ENCODE measurements around the gene DNM2. TPM values are rescaled to one million over a fixed set of nuclear protein-coding genes. Genes with fewer than 3 reads are reported as not detected.

Gene DNM2
- total and polyA plus RNA-seq, 9 of the 15 experiments (the other 6 are each of a cell fraction or from before 2014, with no cell fraction given): 2.2 to 161 (median 72.6) TPM

DNA sequence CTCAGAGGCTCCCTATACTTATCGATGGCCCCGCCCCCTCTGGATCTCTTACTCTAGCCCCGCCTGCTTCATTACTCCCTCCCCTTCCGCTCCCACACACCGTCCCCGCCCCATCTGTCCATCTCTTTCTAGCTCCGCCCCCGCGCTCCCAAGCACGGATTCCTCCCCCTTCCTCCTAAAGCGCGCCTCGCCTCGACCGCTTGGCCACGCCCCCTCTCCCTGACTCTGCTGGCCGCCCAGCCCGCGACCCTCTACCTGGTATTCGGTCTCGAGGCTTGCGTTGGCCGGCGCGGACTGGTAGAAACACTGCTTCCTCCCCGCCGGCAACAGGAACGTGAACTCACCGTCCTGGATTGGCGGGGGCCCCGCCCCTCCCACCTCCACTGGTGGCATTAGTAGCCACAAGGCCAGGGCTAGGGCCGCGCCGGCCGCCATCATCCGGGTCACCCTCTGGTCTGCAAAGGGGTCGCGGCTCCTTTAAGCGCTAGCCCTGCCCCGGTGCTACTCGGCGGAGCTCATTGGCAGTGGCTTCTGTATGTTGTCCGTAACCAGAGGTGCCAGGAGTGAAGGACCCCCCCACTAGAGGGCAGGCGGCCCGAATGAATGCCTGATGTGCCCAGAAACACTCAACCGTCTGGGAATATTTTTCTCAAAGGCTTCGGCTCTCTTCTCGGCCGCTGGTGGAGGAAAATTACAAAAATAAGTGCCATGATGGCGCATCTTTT, 118.0 kb downstream of the DNM2 start, which contains the start of gene TMED1 (continued):
- TF ChIP-seq, protein P1, sequence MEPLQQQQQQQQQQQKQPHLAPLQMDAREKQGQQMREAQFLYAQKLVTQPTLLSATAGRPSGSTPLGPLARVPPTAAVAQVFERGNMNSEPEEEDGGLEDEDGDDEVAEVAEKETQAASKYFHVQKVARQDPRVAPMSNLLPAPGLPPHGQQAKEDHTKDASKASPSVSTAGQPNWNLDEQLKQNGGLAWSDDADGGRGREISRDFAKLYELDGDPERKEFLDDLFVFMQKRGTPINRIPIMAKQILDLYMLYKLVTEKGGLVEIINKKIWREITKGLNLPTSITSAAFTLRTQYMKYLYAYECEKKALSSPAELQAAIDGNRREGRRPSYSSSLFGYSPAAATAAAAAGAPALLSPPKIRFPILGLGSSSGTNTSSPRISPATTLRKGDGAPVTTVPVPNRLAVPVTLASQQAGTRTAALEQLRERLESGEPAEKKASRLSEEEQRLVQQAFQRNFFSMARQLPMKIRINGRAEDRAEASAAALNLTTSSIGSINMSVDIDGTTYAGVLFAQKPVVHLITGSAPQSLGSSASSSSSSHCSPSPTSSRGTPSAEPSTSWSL (CRISPR knock-in tag; IDR thresholded peaks at IDR 0.05; ENCODE audit: borderline replicate concordance): no peak
- TF ChIP-seq NEUROD1 (IDR thresholded peaks at IDR 0.05; ENCODE audit: borderline replicate concordance, low read depth, low read length, partially characterized antibody) (peak; percentile 68), DNMT1 (IDR thresholded peaks at IDR 0.05) (no peak), CBFA2T2 (conservative IDR thresholded peaks at IDR 0.05) (no peak), ZNF354B (CRISPR knock-in tag; IDR thresholded peaks at IDR 0.05) (no peak), TAL1 (IDR thresholded peaks at IDR 0.05) (0 out of 2 replicates have a peak, but pooled peaks have one; percentile 25), NFE2L1 (tag; IDR thresholded peaks at IDR 0.05; ENCODE audit: borderline replicate concordance, low read depth) (no peak), SMARCC2 (IDR thresholded peaks at IDR 0.05; ENCODE audit: low read depth) (no peak), CBFB (CRISPR knock-in tag; IDR thresholded peaks at IDR 0.05) (no peak)
- TF ChIP-seq, protein P2, sequence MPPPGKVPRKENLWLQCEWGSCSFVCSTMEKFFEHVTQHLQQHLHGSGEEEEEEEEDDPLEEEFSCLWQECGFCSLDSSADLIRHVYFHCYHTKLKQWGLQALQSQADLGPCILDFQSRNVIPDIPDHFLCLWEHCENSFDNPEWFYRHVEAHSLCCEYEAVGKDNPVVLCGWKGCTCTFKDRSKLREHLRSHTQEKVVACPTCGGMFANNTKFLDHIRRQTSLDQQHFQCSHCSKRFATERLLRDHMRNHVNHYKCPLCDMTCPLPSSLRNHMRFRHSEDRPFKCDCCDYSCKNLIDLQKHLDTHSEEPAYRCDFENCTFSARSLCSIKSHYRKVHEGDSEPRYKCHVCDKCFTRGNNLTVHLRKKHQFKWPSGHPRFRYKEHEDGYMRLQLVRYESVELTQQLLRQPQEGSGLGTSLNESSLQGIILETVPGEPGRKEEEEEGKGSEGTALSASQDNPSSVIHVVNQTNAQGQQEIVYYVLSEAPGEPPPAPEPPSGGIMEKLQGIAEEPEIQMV (tag; conservative IDR thresholded peaks at IDR 0.05; ENCODE audit: low read depth): no peak
- TF ChIP-seq, protein P3, sequence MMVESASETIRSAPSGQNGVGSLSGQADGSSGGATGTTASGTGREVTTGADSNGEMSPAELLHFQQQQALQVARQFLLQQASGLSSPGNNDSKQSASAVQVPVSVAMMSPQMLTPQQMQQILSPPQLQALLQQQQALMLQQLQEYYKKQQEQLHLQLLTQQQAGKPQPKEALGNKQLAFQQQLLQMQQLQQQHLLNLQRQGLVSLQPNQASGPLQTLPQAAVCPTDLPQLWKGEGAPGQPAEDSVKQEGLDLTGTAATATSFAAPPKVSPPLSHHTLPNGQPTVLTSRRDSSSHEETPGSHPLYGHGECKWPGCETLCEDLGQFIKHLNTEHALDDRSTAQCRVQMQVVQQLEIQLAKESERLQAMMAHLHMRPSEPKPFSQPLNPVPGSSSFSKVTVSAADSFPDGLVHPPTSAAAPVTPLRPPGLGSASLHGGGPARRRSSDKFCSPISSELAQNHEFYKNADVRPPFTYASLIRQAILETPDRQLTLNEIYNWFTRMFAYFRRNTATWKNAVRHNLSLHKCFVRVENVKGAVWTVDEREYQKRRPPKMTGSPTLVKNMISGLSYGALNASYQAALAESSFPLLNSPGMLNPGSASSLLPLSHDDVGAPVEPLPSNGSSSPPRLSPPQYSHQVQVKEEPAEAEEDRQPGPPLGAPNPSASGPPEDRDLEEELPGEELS (CRISPR knock-in tag; IDR thresholded peaks at IDR 0.05; ENCODE audit: borderline replicate concordance): no peak; the same call in 1 of the 2 replicates
- TF ChIP-seq, protein P4, sequence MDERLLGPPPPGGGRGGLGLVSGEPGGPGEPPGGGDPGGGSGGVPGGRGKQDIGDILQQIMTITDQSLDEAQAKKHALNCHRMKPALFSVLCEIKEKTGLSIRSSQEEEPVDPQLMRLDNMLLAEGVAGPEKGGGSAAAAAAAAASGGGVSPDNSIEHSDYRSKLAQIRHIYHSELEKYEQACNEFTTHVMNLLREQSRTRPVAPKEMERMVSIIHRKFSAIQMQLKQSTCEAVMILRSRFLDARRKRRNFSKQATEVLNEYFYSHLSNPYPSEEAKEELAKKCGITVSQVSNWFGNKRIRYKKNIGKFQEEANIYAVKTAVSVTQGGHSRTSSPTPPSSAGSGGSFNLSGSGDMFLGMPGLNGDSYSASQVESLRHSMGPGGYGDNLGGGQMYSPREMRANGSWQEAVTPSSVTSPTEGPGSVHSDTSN (CRISPR knock-in tag; IDR thresholded peaks at IDR 0.05; ENCODE audit: low read depth): no peak
- TF ChIP-seq, protein P4 (tag; conservative IDR thresholded peaks at IDR 0.05; ENCODE audit: low read depth): peak; percentile 72
- TF ChIP-seq, protein P5, sequence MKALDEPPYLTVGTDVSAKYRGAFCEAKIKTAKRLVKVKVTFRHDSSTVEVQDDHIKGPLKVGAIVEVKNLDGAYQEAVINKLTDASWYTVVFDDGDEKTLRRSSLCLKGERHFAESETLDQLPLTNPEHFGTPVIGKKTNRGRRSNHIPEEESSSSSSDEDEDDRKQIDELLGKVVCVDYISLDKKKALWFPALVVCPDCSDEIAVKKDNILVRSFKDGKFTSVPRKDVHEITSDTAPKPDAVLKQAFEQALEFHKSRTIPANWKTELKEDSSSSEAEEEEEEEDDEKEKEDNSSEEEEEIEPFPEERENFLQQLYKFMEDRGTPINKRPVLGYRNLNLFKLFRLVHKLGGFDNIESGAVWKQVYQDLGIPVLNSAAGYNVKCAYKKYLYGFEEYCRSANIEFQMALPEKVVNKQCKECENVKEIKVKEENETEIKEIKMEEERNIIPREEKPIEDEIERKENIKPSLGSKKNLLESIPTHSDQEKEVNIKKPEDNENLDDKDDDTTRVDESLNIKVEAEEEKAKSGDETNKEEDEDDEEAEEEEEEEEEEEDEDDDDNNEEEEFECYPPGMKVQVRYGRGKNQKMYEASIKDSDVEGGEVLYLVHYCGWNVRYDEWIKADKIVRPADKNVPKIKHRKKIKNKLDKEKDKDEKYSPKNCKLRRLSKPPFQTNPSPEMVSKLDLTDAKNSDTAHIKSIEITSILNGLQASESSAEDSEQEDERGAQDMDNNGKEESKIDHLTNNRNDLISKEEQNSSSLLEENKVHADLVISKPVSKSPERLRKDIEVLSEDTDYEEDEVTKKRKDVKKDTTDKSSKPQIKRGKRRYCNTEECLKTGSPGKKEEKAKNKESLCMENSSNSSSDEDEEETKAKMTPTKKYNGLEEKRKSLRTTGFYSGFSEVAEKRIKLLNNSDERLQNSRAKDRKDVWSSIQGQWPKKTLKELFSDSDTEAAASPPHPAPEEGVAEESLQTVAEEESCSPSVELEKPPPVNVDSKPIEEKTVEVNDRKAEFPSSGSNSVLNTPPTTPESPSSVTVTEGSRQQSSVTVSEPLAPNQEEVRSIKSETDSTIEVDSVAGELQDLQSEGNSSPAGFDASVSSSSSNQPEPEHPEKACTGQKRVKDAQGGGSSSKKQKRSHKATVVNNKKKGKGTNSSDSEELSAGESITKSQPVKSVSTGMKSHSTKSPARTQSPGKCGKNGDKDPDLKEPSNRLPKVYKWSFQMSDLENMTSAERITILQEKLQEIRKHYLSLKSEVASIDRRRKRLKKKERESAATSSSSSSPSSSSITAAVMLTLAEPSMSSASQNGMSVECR (CRISPR knock-in tag; IDR thresholded peaks at IDR 0.05): no peak
